NCI-H2196 treated with DMSO at 0.1 percent for 48 hours (cell line): ENCODE measurements around the gene GOSR1.
"Not testable (repeated sequence)": the region's sequence is repeated elsewhere in the genome, so short reads cannot be mapped to it uniquely, and the experiment has no call there.

ENCODE experiments used
- DNase-seq: peaks from one replicate; lab custom pipeline; 2025; ENCODE audit not compliant: unreplicated experiment; lab: John Stamatoyannopoulos, UW

The GOSR1 gene

GRCh38 chr17:30503558-30503957 is 26.4 kb downstream of the GOSR1 start:
- DNase-seq, result no peak

DNA sequence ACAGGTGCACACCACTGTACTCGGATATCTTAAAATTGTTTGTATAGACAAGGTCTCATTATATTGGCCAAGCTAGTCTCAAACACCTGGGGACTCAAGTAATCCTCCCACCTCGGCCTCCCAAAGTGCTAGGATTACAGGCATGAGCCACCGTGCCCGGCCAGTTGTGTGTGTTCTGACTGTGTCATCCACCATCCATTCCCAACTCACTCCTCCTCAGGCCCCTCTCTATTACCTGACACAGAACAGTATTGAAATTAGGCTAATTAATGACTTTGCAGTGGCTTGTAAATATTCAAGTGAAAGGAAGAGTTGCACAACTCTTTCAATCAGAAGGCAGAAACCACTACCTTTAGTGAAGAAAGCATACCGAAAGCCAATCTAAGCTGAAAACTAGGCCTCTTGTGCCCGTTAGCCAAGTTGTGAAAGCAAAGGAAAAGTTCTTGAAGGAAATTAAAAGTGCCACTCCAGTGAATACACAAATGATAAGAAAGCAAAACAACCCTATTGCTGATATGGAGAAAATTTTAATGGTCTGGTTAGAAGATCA is 28.7 kb downstream of the GOSR1 start:
- DNase-seq, result no peak

DNA sequence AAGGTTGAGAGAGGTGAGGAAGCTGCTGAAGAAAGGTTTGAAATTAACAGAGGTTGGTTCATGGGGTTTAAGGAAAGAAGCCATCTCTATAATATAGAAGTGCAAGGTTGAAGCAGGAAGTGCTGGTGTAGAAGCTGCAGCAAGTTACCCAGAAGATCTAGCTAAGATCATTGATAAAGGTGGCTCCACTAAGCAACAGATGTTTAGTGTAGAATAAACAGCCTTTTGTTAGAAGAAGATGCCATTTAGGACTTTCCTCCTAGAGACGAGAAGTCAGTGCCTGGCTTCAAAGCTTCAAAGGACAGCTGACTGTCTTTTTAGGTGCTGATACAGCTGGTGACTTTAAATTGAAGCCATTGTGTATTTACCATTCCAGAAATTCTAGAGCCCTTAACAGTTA is 29.3 kb downstream of the GOSR1 start:
- no peak for DNase-seq

DNA sequence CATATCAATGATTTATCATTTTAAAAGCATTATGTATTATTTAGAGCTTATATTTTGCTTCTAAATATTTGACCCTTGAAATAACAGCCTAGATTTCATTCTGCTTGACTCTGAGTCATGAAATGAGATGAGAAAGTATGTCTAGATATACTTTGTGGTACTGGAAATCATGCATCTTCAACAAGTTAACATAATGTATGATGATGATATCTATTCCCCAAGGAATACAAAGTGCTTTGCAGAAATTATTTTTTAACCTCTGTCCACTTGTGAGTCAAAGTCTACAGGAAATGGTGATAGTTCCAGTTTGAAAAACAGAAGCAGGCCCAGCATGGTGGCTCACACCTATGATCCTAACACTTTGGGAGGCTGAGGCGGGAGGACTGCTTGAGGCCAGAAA is 36.1 kb downstream of the GOSR1 start:
- no peak for DNase-seq

DNA sequence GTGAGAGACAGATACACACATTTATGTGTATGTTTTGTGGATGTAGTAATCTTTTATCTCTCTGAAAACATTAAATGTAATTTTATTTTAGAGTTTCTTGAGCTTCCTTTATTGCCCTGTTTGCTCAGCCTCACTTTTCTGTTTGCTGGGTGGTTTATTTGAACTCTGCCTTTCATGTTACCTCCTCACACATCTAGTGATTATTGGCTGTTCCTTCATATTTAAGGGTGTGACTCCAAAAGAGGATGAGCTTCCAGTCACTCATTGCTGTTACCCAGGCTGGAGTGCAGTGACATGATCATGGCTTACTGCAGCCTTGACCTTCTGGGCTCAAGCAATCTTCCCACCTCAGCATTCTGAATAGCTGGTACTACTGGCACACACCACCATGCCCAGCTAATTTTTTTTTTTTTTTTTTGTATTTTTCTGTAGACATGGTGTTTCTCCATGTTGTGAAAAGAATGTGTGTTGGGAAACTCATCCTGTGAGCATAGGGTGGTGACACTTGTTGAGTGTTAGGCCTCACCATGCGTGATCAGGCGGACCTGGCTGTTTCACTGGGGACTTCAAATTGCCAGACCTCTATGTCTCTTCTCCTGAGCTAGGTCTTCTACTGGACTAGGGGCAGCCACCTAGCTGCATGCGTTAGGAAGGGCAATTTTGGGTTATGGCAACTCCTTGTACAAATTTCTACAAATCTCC is 37.8 kb downstream of the GOSR1 start:
- DNase-seq, result no peak

DNA sequence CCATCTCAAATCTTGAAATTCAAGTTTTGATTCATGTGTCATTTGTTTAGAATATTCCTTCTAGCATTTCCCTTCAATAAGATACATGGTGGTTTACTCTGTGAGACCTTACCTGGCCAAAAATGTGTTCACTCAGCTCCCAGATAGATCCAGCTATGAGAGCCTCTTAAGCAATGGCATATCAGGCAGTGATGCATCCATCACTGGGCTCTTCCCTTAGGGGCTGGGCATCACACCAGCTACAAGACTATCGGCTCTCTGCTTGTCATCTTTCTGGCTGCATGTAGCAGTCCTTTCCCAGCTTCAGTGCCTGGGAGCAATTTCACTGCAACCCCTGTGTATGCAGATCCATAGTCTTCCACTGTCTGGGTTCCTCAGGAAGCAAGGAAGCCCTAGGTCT is 40.6 kb downstream of the GOSR1 start:
- DNase-seq, result no peak

- no peak for DNase-seq
These were observed 42.0 kb downstream of the GOSR1 start for GRCh38 chr17:30519166-30519565.

DNA sequence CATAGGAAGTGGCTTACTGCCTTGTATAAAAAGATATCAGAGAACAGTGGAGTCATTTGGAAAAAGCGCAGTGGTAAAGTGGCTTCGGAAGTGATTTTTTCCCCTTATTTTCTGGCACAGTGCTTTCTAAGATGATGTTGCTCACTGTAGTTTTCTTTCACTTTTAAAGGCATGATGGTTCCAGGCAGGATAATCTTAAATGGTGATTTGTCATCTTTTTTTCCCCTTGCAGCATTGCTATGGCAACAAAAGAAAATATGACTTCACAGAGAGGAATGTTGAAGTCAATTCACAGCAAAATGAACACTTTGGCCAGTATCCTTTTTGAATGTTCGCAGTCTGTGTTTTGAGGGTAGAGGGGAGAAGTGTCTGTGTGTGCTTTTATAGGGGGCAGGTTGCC is 42.5 kb downstream of the GOSR1 start:
- DNase-seq, result no peak

GRCh38 chr17:30520436-30520835 is 43.2 kb downstream of the GOSR1 start:
- no peak for DNase-seq

DNA sequence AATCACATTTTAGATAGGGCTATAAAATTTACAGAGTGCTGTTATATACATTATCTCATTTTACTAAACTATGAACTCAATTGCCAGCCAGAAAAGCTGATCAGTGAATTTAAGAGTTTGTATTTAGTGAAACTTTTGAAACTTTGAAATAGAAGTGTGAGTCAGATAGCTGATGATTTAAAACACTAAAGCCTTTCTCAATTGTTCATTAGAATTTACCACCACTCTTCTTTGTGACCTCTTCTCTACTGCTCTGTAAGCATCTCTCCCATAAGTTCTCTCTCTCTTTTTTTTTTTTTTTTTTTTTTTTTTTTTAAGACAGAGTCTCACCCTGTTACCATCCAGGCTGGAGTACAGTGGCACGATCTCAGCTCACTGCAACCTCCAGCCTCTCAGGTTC is 43.7 kb downstream of the GOSR1 start:
- no peak for DNase-seq

- no peak for DNase-seq
These were observed 44.6 kb downstream of the GOSR1 start for GRCh38 chr17:30521766-30522165.

DNA sequence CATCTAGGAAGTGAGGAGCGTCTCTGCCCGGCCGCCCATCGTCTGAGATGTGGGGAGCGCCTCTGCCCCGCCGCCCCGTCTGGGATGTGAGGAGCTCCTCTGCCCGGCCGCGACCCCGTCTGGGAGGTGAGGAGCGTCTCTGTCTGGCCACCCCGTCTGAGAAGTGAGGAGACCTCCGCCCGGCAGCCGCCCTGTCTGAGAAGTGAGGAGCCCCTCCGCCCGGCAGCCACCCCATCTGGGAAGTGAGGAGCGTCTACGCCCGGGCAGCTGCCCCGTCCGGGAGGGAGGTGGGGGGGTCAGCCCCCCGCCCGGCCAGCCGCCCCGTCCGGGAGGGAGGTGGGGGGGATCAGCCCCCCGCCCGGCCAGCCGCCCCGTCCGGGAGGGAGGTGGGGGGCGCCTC is 46.0 kb downstream of the GOSR1 start:
- not testable (repeated sequence) for DNase-seq

DNA sequence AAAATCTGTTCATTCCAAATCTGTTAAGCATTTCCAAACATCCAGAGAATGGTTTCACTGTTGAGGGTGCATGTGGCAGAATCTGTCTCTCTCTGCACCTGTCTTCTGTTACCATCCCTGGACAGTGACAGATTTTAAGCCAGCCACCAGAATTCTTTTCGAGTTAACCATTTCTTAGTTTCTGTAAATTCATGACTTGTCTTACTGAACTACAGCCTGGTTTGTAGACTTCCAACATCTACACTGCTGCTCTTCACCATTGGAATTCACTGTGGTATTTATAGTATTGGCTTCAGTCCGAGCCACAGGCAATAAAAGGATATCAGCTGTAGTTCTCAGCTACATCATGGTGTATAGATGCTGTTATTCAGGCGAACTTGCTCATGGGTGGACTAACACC is 47.6 kb downstream of the GOSR1 start:
- no peak for DNase-seq

DNA sequence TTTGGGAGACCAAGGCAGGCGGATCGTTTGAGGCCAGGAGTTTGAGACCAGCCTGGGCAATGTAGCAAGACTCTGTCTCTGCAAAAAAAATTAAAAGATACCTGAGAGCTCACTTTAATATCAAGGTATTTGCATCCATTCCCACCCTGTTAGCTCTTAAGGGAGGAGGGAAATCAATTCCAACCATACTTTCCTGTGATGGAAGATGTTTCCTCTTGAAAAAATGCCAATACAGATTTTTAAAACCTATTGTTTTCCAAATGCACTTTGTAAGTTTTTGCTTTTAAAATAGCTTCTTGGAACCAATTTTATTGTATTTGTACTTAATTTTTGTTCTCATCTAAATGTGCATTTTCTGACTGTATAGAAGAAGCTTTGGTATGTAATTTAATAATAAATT is 49.2 kb downstream of the GOSR1 start:
- DNase-seq, result no peak

DNA sequence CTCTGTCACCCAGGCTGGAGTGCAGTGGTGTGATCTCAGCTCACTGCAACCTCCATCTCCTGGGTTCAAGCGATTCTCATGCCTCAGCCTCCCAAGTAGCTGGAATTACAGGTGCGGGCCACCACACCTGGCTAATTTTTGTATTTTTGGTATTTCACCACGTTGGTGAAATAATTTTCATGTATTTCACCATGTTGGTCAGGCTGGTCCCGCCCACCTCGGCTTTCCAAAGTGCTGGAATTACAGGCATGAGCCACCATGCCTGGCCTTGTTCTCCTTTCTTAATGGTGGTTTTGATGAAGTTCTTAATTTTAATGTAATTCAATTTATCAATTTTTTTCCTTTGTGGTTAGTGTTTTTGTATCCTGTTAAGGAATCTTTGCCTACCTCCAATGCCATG is 51.5 kb downstream of the GOSR1 start:
- DNase-seq, result not testable (repeated sequence)

DNA sequence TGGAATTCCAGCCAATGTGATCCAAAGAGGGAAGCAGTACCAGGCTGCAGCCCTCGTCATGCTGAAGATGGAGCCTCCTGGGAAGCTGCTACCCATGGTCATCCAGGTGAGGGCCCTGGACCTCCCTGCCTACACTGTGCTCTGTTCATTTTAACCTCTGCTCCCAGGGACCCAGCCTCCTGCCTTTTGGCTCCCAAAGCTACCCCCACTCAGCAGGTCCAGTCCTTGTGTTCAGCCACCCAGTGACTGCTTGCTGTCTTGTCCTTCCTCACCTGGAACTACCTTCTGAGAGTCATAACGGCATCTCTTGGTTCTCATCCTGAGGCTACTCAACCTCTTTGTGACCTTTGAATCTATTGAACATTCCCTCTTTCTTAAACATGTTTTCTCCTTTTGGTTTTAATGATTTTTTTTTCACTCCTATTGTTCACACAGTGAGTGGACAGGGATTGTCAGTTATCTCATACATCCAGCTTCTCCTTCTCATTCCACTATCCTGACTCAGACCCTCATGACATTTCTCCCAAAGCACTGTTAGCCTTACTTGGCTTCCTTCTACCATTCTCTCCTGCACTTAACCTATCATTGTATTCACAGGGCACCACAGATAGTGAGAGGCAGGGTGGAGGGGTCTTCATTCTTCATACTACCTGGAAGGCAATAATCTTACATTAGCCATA is 53.3 kb downstream of the GOSR1 start:
- no peak for DNase-seq

GRCh38 chr17:30532871-30533270 is 55.7 kb downstream of the GOSR1 start:
- no peak for DNase-seq

DNA sequence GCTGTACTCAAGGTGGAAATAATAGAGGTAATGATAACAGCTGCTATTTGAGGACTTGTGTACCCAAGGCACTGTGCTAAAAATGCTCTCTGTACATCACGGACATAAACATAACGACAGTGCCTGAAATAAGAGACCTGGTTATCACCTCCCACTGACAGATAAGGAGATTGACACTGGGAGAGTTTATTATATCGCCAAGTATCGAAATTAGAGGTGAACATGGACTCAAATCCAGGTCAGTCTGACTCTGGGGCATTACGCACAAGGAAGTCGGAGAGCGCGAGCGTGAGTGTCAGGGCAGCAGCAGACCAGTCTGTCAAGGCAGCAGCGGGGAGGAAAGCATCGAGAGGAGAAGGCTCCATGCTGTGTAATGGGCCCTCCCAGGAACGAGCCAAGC is 57.1 kb downstream of the GOSR1 start:
- DNase-seq, result no peak

DNA sequence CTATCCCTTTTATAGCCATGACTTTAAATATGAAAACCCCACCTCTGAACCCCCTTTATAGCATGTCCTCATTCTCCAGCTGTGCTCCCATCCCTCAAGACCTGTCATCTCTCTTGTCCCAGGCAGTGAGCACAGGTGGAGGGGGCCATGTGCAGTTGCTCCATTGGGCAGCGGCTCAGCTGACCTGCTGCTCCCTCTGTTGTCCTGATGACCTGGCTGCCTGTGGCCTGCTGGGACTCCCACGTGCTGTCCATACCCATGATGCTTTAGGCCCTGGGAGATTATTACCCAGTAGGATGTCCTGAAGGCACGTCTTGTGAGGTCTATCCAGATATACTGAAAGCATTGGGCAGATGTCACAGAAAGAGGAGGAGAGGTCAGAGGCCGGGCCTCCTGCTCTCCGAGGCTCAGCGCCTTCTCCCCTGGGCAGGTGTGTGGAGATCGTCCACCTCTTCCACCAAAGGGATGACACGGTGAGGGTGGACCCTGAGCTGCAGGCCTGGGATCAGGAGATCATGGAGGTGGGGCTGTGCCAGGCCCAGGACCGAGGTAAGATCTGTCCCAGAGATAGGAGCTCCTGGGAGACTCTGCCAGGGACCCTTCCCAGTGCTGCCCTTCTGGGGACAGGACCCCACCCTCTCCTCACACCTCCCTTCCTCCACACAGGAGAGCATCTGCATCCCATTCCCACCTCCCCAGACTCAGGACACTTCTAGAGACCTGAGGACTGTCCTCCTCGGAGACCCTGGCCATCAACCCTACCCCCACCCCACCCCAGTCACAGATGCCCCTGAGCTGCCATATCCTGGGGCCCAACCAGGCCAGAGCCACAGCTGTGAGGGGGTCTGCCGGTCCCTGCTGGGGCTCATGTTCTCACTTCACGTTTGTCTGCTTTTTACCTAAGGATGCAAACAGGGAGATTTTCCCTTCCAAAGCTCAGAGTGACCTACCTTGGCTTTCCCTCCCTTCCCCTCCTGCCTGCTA is 58.0 kb downstream of the GOSR1 start:
- DNase-seq, result no peak

DNA sequence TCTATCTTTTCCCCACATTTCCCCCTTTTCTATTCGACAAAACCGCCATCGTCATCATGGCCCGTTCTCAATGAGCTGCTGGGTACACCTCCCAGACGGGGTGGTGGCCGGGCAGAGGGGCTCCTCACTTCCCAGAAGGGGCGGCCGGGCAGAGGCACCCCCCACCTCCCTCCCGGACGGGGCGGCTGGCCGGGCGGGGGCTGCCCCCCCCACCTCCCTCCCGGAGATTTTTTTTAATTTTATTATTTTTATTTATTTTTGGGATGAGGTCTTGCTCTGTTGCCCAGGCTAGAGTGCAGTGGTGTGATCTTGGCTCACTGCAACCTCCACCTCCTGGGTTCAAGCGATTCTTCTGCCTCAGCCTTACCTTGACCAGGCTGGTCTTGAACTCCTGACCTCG is 59.6 kb downstream of the GOSR1 start:
- not testable (repeated sequence) for DNase-seq

DNA sequence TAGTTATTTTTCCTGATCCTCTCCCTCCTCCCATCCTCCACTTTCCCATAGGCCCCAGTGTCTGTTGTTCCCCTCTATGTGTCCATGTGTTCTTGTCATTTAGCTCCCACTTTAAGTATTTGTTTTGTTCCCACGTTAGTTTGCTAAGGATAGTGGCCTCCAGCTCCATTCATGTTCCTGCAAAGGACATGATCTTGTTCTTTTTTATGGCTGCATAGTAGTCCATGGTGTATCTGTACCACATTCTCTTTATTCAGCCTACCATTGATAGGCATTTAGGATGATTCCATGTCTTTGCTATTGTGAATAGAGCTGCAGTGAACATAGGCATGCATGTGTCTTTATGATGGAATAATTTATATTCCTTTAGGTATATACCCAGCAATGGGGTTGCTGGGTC is 60.5 kb downstream of the GOSR1 start:
- DNase-seq, result not testable (repeated sequence)
